ENCODE results near the gene PDIA5.

GRCh38 chr3:123066599-123066895 is 278 bp upstream of the PDIA5 start:
- TF ChIP-seq CTCF (IDR thresholded peaks at IDR 0.05) = no peak
- no peak for TF ChIP-seq EP300 (IDR thresholded peaks at IDR 0.05)
